ENCODE results near the gene MTHFS.

Gene MTHFS

GRCh38 chr15:79811406-79812405, 85.1 kb downstream of the MTHFS start:
- DNase-seq = no peak

DNA sequence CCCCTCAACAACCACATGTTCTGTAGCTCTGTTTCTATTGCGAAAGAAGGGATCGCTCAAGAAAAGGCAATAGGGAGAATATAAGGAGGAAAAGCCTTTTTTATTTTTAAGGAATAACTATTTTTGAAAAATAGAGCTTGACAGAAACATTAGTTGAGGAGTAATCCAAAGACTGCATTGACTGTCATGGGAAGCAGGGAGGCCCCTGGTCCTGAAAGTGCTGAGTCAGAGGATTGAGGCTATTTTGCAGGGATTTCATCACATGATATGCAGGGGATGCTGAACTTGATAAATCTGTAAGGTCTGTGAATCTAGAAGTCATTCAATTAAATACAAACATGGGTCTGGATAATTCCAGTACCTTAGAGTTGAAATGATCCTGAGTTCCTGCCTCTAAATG, 92.0 kb downstream of the MTHFS start:
- no peak for DNase-seq

- DNase-seq = no peak
These were observed 98.5 kb downstream of the MTHFS start for GRCh38 chr15:79798311-79798710.
